Upper lobe of right lung (tissue), 1 donor: ENCODE results near the gene CMIP. TPM values are rescaled to one million over a fixed set of nuclear protein-coding genes. Genes with fewer than 3 reads are reported as not detected.
"Not testable (repeated sequence)": the region's sequence is repeated elsewhere in the genome, so short reads cannot be mapped to it uniquely, and the experiment has no call there.

ENCODE experiments used
- ATAC-seq: fragments of 200-7000 bp; cut with Tn5 transposase; one replicate; pipeline ENCODE4 v1.9.1; 2020; ENCODE audit warnings: mild to moderate bottlenecking, moderate library complexity
- DNase-seq: peaks from one replicate; pipeline ENCODE4 v3.0.0-alpha.2; 2020
- H3K27ac ChIP-seq: fragments of 200-600 bp; one replicate; pipeline ENCODE4 v1.8.0; 2022
- H3K27me3 ChIP-seq: fragments of 200-600 bp; one replicate; pipeline ENCODE4 v1.8.0; 2022; ENCODE audit warnings: mild to moderate bottlenecking
- H3K36me3 ChIP-seq: fragments of 200-600 bp; one replicate; pipeline ENCODE4 v1.8.0; 2022
- H3K4me1 ChIP-seq: fragments of 200-600 bp; one replicate; pipeline ENCODE4 v1.8.0; 2022
- H3K4me3 ChIP-seq: fragments of 200-600 bp; one replicate; pipeline ENCODE4 v1.8.0; 2022; ENCODE audit warnings: mild to moderate bottlenecking
- H3K9me3 ChIP-seq: fragments of 200-600 bp; one replicate; pipeline ENCODE4 v1.8.0; 2022
- CTCF ChIP-seq: fragments of 200-600 bp; IDR thresholded peaks from one replicate; pipeline ENCODE4 v1.8.0; 2022; ENCODE audit warnings: antibody characterized with exemption
- intact Hi-C: fragments of 100-400 bp; cut with DNase I; formaldehyde crosslinking; loops from one replicate; pipeline ENCODE4 v1.11.0; 2022
- total RNA-seq: library from RNA; stranded (reverse); fragmentation: NEBNext Ultra II Directional; extraction: Animal tissue kit (Norgen Biotek cat#: 25700); gene quantifications from one replicate; pipeline ENCODE4 v1.2.1, GENCODE V29; 2021
- donor health status: DM: no; HTN: yes; CAD: no; lungs with severe emphysema.

CMIP gene
- total RNA-seq, 1 donor from 2014 or later, result 73.8 TPM

- ATAC-seq (peak; percentile 42), DNase-seq (no peak)
- Histone ChIP-seq H3K27me3 (no peaks in the 10 kb centered on the region), H3K4me3 (no peak overlapping the region), H3K9me3 (no peaks in the 10 kb centered on the region), H3K4me1 (peaks cover 7% of the 10 kb centered on the region), H3K36me3 (peaks cover 2% of the 10 kb centered on the region), H3K27ac (peak overlapping the region; percentile 60)
- no peak for TF ChIP-seq CTCF
- intact Hi-C loops, result no loop called here
Observed at GRCh38 chr16:81686391-81687130, 242.0 kb downstream of the CMIP start.

GRCh38 chr16:81687131-81687456 is 242.5 kb downstream of the CMIP start:
- Histone ChIP-seq H3K4me3 (no peak overlapping the region), H3K4me1 (peaks cover 7% of the 10 kb centered on the region), H3K27ac (peak overlapping the region; percentile 60), H3K9me3 (no peaks in the 10 kb centered on the region), H3K27me3 (no peaks in the 10 kb centered on the region), H3K36me3 (peaks cover 6% of the 10 kb centered on the region)
- ATAC-seq, result peak; percentile 16
- no peak for TF ChIP-seq CTCF
- intact Hi-C loops, result no loop called here
- DNase-seq, result no peak

GRCh38 chr16:81688182-81688581 is 243.6 kb downstream of the CMIP start:
- ATAC-seq, result no peak
- no peak for DNase-seq
- H3K36me3 ChIP-seq, result peaks cover 17% of the 10 kb centered on the region

GRCh38 chr16:81688839-81689238 is 244.2 kb downstream of the CMIP start:
- Histone ChIP-seq H3K4me1 (peaks cover 11% of the 10 kb centered on the region), H3K36me3 (peaks cover 24% of the 10 kb centered on the region)
- H3K27ac ChIP-seq, ATAC-seq, intact Hi-C loops, H3K4me3 ChIP-seq, H3K27me3 ChIP-seq, H3K9me3 ChIP-seq, DNase-seq: not testable (repeated sequence)

More at GRCh38 chr16:81688182-81688581, 243.6 kb downstream of the CMIP start:
- no peak for TF ChIP-seq CTCF
- intact Hi-C loops, result no loop called here
- no peaks in the 10 kb centered on the region for H3K27me3 ChIP-seq
- no peak overlapping the region for H3K27ac ChIP-seq
- H3K4me3 ChIP-seq, result no peak overlapping the region
- H3K4me1 ChIP-seq, result peaks cover 11% of the 10 kb centered on the region
- H3K9me3 ChIP-seq, result no peaks in the 10 kb centered on the region

GRCh38 chr16:81692021-81692420 is 247.4 kb downstream of the CMIP start:
- H3K27ac ChIP-seq, result no peak overlapping the region

More at GRCh38 chr16:81692021-81692420, 247.4 kb downstream of the CMIP start:
- TF ChIP-seq CTCF, result no peak
- no peaks in the 10 kb centered on the region for H3K27me3 ChIP-seq
- H3K36me3 ChIP-seq, result peaks cover 31% of the 10 kb centered on the region
- H3K4me3 ChIP-seq, result no peak overlapping the region
- ATAC-seq (no peak), DNase-seq (no peak)
- peaks cover 14% of the 10 kb centered on the region for H3K4me1 ChIP-seq
- no peaks in the 10 kb centered on the region for H3K9me3 ChIP-seq
- intact Hi-C loops, result no loop called here
